Tibial nerve (tissue), 4 donors: ENCODE data around the gene ARL6.

Source experiments
- EP300 ChIP-seq, 2 donors: sonication (generic); formaldehyde crosslinking; IDR thresholded peaks; one replicate each; pipeline ENCODE4 v1.6.1; 2017; ENCODE audit warnings: antibody characterized with exemption in 2 of 2, mild to moderate bottlenecking in 1 of 2
- POLR2A ChIP-seq, 2 donors: fragments of 450-650 bp; IDR thresholded peaks; one replicate each; pipeline ENCODE4 v1.6.1; 2017; ENCODE audit warnings: antibody characterized with exemption in 2 of 2, mild to moderate bottlenecking in 2 of 2, moderate library complexity in 2 of 2
- TF ChIP-seq, protein P1 (sequence below), 5 experiments: fragments of 200-600 bp in 3 of 5; fragments of 450-650 bp in 2 of 5; sonication (generic) in 3 of 5; IDR thresholded peaks; one replicate each; pipeline ENCODE4 v1.5.1; 2016 to 2019; ENCODE audit warnings: antibody characterized with exemption in 5 of 5, mild to moderate bottlenecking in 3 of 5, moderate library complexity in 2 of 5

DNA sequence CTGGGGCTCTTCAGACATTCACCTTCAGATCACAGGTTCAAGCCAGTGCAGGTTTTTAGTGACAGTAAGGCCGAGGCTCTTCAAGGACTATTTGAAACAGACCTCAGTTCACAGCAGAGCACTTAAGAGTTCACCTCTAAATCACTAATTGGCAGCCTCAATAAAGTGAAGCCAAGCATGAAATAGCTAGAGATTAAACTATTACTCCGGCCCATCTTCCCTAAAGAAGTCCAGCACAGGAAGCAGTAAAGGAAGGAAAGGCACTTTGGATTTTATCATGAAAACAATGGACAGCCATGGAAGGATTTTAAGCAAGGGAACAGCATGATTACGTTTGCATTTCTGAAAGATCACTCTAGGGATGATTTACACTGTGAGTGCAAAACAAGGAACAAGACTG is 27.6 kb upstream of the ARL6 start:
- TF ChIP-seq, protein P1, sequence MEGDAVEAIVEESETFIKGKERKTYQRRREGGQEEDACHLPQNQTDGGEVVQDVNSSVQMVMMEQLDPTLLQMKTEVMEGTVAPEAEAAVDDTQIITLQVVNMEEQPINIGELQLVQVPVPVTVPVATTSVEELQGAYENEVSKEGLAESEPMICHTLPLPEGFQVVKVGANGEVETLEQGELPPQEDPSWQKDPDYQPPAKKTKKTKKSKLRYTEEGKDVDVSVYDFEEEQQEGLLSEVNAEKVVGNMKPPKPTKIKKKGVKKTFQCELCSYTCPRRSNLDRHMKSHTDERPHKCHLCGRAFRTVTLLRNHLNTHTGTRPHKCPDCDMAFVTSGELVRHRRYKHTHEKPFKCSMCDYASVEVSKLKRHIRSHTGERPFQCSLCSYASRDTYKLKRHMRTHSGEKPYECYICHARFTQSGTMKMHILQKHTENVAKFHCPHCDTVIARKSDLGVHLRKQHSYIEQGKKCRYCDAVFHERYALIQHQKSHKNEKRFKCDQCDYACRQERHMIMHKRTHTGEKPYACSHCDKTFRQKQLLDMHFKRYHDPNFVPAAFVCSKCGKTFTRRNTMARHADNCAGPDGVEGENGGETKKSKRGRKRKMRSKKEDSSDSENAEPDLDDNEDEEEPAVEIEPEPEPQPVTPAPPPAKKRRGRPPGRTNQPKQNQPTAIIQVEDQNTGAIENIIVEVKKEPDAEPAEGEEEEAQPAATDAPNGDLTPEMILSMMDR (IDR thresholded peaks at IDR 0.05) = no peak
- TF ChIP-seq POLR2A (IDR thresholded peaks at IDR 0.05) (no peak), EP300 (IDR thresholded peaks at IDR 0.05) (no peak)
